Measurements from ENCODE around the gene POLRMT.

- TF ChIP-seq CTCF (conservative IDR thresholded peaks at IDR 0.05) (no peak), ZFX (IDR thresholded peaks at IDR 0.05) (no peak)
These were observed 43.0 kb downstream of the POLRMT start for GRCh38 chr19:590396-590745.

Measured in C4-2B (cell line).